Measurements from ENCODE around the gene GIPR. TPM values are rescaled to one million over a fixed set of nuclear protein-coding genes. Genes with fewer than 3 reads are reported as not detected.
A peak's percentile ranks its signal among the peaks of the same experiment; 100 is the strongest.

The GIPR gene
- total RNA-seq, 1 donor from 2014 or later: 4.8 TPM

- H3K9me3 ChIP-seq: no peaks in the 10 kb centered on the region
- H3K27me3 ChIP-seq: no peaks in the 10 kb centered on the region
- DNase-seq (no peak), ATAC-seq (no peak)
- intact Hi-C loops (cut with DNase I): no loop called here
- H3K4me1 ChIP-seq: no peaks in the 10 kb centered on the region
- no peak overlapping the region for H3K4me3 ChIP-seq
- TF ChIP-seq CTCF (IDR thresholded peaks at IDR 0.05): no peak
- peaks cover 35% of the 10 kb centered on the region for H3K36me3 ChIP-seq
- H3K27ac ChIP-seq: no peak overlapping the region
These were observed 37.6 kb upstream of the GIPR start for GRCh38 chr19:45630463-45630862.

DNA sequence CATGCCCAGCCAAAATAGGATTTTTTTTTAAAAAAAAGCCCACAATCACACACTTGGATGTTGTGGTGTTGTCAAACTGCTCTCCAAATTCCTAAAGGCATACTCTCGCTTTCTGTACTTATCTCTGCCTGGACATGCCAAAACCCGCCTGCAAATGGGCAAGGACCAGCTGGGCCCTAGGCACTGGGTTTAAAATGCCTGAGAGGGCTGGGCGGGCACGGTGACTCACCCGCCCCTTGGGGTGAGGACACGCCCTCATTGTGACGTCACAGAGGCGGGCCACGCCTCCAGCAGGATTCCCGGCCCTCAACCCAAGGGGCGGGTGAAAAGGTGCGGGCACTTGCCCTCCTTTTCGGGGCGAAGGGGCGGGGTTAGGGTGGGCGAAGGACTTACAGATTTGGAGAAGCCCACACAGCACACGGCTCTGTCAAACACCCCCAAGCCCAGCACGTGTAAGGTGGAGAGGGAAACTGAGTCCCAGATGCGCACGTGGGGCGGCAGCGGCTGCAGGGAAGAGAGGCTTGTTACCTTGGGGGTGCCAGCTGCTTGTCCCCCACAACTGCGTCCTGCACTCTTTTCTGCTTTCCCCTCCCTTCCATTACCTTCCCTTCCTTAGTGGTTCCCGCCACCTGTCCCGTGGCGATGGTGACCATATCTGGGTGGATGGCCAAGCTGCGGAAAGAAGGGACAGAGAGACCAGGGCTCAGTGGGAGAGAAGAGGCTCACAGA is 35.4 kb upstream of the GIPR start:
- Histone ChIP-seq H3K9me3 (no peaks in the 10 kb centered on the region), H3K27me3 (no peaks in the 10 kb centered on the region), H3K36me3 (peaks cover 17% of the 10 kb centered on the region), H3K4me3 (no peak overlapping the region), H3K4me1 (no peaks in the 10 kb centered on the region), H3K27ac (no peak overlapping the region)
- intact Hi-C loops (cut with DNase I): no loop called here
- peak; percentile 96 for ATAC-seq
- peak; percentile 88 for DNase-seq
- no peak for TF ChIP-seq CTCF (IDR thresholded peaks at IDR 0.05)

DNA sequence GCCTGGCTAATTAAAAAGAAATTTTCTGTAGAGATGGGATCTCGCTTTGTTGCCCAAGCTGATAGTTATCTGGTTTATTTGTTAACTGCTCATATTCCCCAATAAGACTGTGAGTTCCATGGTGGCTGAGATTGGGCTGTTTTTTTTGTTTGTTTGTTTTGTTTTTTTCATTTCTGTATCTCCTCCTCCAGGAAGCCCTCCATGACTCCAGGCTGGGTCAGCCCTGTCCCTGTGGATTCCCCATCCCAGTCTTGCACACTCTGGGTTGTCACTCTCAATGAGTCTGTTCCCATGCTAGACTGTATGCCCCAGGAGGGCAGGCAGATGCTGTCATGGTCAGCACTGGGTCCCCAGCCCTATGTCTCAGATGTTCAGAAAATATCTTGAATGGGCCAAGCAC is 31.7 kb upstream of the GIPR start:
- DNase-seq (no peak), ATAC-seq (no peak)
- Histone ChIP-seq H3K27ac (no peak overlapping the region), H3K4me3 (no peak overlapping the region), H3K4me1 (peaks cover 25% of the 10 kb centered on the region), H3K36me3 (no peaks in the 10 kb centered on the region), H3K9me3 (no peaks in the 10 kb centered on the region), H3K27me3 (no peaks in the 10 kb centered on the region)
- intact Hi-C loops (cut with DNase I): no loop called here
- TF ChIP-seq CTCF (IDR thresholded peaks at IDR 0.05): no peak

GRCh38 chr19:45636902-45637301 is 31.1 kb upstream of the GIPR start:
- no peak for TF ChIP-seq CTCF (IDR thresholded peaks at IDR 0.05)
- Histone ChIP-seq H3K4me3 (no peak overlapping the region), H3K9me3 (no peaks in the 10 kb centered on the region), H3K4me1 (peaks cover 32% of the 10 kb centered on the region), H3K27me3 (no peaks in the 10 kb centered on the region), H3K36me3 (no peaks in the 10 kb centered on the region), H3K27ac (no peak overlapping the region)
- ATAC-seq (no peak), DNase-seq (no peak)
- intact Hi-C loops (cut with DNase I): no loop called here

- H3K27ac ChIP-seq: no peak overlapping the region
- ATAC-seq (no peak), DNase-seq (no peak)
- H3K27me3 ChIP-seq: no peaks in the 10 kb centered on the region
- no peaks in the 10 kb centered on the region for H3K9me3 ChIP-seq
- H3K36me3 ChIP-seq: no peaks in the 10 kb centered on the region
- H3K4me3 ChIP-seq: peak overlapping the region; percentile 69
- intact Hi-C loops (cut with DNase I): no loop called here
- no peak for TF ChIP-seq CTCF (IDR thresholded peaks at IDR 0.05)
- peaks cover 44% of the 10 kb centered on the region for H3K4me1 ChIP-seq
These were observed 29.9 kb upstream of the GIPR start for GRCh38 chr19:45637890-45638667.
